Effector CD4-positive, alpha-beta T cell (primary cell): ENCODE measurements around the gene PIK3C2A.

Experiments used
- DNase-seq: peaks from one replicate; pipeline ENCODE4 v3.0.0-alpha.2; 2020

PIK3C2A gene

DNA sequence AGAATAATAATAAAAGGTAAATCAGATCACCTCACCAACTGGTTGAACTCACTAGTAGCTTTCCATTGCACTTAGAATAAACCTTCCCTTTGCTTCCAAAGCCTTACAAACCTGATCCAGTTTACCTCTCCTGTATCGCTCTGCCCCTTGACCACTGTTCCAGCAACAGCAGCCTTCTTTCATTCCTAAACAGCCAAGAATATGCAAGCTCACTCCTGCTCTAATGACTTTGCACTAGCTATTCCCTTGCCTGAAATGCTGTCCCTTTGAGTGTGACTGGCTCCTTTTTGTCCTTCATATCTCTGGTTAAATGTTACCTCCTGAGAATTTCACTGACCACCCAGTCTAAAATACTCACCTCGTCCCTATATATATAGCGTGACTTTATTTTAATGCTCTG, 9.6 kb upstream of the PIK3C2A start:
- DNase-seq = no peak

DNA sequence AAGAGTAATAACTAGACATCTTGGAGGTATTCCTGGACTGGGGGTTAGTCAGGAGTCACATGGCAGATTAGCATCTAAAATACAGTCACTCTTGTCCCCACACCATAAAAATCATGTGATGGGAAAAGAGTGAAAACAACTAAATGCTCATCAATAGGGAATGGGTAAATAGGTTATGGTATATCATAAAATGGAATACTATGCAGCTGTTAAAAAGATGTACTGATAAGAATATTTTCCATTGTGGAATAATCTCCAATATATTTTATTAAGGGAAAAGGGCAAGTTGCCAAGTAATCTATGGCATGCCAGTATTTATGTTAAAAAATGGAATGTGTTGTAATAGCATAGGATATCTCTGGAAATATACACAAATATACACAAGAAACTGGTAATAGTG, 6.6 kb upstream of the PIK3C2A start:
- no peak for DNase-seq

DNA sequence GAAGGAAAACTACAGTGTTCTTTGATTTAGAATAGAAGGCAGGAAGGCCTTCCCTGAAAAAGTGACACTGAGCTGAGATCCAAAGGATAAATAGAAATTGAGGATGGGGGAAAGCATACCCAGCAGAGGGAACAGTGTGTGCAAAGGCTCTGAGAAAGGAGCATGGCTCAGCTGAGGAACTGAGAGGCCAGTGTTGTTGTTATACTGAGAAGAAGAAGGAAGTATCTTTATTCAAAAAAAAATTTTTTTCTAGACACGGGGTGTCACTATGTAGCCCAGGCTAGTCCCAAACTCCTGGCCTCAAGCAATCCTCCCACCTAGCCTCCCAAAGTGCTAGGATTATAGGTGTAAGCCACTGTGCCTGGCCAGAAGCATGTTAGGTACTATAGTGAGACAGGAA, 3.5 kb upstream of the PIK3C2A start:
- no peak for DNase-seq

DNA sequence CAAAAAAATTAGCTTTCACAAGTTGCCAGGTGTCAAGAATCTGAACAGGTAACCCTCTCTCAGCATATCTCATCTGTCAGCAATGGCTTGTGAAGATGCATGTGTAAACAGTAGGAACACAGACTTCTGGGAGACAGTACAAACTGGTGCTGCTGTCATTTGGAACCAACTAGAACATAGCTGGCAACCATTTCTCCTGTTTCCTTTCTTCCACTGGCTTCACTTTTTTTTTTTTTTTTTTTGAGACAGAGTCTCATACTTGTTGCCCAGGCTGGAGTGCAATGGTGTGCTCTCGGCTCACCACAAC, 2.1 kb upstream of the PIK3C2A start:
- no peak for DNase-seq

DNA sequence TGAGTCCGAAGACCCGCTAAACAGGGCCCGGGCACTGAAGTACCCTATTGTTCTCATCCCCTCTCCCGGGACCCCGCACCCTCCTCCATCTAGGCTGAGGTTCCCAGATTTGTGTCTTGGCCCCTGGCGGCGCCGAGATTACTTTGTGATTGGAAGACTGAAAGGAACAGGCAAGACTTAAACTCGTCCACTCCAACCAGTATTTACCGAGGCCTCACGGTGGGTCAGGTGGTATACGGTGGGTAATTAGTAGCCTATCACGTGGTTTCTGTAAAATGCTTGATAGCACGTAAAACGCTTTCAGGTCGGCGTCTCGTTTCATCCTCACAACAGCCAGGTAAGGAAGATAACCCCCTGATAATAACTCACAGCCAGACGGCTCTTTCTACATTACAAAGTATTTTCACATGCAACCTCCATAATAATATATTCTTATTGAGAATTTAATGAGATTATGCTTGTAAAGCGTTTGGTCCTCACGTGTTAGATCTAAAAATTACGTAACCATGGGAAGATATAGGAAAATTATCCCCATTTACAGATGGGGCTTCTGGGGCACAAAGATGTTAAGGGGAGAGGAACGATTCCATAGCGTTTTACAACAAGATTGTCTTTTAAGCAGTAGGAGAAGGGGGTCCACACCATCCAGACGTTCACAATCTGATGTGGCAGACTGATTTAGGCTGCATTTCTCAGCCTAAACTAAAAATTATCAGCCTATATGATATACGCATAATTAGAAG, 642 bp upstream of the PIK3C2A start:
- DNase-seq = peak; percentile 22

DNA sequence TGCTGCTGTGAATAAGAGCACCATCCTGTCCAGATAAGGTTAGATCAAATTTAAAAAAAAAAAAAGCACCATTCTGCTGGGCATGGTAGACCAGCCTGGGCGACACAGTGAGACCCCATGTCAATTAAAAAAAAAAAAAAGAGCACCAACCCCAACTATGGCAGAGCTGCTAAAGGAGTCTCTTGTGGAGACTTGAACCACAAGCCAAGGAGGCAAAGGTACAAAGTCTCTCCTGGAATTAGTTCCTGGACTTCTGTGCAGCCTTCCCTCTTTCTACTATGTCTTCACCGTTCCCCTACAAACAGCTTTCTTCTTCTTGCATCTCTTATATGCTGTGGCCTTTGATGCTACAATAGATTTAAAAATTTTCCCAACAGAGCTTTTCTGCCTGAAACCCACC, 1.3 kb downstream of the PIK3C2A start:
- DNase-seq = no peak

DNA sequence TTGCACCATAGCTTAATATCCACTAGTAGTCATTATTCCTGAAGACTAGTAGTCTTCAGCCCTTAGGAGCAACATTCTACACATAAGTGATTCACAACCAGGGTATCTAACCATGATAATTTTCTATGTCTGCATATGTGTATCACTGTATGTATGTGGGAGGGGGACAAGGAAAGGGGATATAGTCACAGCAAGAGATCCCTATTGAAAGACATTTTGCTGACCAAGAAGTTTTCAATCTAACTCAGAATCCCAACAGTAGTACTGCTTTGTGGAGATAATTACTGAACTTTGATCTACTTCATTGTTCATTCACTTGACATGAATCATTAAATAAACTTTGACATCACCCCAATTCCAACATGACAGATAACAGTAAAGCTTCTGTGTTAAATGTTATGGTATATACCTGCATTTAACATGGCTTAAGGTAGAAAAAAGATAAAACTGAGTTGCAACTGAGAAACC, 10.3 kb downstream of the PIK3C2A start:
- no peak for DNase-seq

DNA sequence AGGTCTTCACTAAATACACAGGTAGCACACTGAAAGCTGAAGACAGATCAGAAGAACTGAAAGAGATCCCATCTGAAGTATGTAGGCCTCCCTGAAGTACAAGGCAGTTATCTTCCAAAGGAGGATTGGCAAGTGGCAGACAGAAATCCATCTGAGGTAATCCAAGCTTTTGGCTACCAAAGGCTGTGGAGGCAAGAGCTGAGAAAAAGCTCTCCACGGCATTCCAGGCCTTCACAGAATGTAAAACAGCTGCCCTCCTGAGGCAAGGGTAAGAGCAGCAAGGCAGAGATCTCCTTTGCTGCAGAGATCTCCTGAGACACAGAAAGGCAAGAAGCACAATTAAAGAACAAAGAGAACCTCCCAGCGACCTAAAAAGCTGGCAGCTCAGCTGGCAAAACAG, 19.1 kb downstream of the PIK3C2A start:
- DNase-seq = no peak

DNA sequence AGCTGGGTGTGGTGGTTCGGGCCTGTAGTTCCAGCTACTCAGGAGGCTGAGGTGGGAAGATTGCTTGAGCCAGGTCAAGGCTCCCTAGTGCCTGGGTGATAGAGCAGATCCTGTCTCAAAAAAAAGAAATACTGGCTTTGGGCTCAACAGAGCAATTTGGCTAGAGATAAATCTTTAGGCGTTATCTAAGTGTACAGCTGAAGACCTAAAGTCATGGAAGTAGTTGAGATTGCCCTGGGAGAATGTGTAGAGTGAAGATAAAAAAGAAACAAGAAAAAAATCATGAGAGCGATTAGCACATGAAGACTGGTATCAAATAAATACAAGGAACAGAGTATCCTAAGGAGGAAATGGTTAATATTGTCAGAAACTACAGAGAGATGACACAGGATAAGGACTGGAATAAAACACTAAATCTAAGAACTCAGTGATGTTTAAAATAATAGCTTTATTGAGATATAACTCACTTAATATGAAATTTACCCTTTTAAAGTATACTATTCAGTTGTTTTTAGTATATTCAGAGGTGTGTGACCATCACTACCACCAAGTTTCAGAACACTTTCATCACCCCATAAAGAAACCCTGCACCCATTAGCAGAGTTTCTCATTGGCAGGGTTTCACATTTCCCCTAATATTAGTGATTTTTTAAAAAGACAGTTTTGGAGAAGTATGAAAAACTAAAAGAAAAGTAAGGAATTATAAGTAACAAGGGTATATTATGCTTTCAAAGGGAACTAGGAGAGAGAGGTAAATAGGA, 20.7 kb downstream of the PIK3C2A start:
- DNase-seq = no peak

DNA sequence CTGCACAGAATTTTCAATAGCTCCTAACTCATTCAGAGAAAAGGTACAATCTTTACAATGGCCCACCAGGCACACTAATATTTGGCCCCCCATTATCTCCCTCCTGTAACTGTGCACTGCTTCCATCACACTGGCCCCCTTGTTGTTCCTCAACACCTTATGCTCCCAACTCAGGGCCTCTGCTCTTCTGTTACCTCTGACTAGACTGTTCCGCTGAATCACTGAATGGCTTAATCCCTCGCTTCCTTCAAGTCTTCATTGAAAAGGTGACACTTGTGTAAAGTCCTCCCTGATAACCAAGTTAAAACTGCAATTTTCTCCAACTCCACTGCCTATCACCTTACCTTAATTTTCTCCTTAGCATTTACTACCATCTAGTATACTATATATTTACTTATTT, 21.8 kb downstream of the PIK3C2A start:
- no peak for DNase-seq

DNA sequence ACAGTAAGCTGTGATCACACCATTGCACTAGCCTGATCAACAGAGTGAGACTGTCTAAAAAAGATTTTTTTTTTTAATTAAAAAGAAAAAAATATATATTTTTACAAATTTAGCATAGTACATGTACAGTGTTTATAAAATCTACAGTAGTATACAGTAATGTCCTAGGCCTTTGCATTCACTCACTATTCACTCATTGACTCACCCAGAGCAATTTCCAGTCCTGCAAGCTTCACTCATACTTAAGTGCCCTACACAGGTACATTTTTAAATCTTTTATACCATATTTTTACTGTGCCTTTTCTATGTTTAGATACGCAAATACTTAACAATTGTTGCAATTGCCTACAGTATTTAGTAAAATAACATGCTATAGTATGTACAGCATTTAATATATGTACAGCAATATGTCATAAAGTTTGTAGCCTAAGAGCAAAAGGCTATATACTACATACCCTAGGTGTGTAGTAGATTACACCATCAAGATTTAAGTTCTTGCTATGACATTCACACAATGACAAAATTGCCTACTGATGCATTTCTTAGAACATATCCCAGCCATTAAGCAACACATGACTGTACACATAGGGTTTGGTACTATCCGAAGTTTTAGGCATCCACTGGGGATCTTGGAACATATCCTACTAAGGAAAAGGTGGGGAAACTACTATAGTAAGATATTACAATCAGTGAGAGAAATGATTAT, 22.8 kb downstream of the PIK3C2A start:
- DNase-seq = no peak

DNA sequence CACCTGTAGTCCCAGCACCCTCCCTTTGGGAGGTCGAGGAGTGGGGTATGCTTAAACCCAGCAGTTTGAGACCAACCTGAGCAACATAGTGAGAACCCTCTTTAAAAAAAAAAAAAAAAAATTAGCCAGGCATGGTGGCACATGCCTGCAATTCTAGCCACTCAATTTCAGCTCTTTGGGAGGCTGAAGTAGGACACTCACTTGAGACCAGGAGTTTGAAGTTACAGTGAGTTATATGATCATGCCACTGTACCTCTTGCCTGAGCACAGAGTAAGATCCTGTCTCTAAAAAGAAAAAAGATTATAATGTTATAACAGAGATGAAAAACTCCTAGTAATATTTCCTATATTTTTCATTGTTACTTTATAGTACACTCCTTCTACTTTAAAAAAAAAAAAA, 23.9 kb downstream of the PIK3C2A start:
- DNase-seq = no peak

DNA sequence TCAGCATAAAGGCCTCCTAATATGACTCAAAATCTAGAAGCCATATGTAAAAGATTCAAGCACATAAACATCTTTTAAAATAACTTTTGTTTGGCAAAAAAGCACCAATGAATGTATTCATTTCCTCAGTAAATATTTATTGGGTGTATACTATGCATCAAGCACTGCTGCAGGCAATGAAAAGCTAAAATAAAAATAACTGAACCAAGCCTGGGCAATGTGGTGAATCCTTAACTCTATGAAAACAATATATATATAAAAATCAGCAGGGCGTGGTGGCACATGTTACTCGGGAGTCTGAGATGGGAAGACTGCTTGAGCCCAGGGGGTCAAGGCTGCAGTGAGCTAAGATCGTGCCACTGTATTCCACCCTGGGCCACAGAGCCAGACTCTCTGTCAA, 27.8 kb downstream of the PIK3C2A start:
- no peak for DNase-seq

DNA sequence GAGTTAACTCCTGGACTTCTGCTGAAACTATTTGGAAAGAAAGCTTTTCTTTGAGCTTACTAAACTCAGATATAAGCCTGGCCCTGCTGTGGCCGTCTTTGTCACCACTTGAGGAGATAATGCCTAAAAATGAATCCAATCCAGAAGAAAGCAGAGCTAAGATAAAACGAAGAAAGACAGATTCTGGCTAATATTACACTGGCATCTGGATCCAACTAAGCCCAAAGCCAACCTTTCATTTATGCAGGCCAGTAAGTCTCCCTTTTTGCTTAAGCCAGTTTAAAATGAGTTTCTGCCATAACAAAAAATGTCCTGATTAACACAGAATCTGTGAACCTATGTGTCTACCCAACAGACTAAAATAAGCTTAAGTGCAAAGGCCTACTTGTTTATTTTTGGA, 34.5 kb downstream of the PIK3C2A start:
- no peak for DNase-seq

DNA sequence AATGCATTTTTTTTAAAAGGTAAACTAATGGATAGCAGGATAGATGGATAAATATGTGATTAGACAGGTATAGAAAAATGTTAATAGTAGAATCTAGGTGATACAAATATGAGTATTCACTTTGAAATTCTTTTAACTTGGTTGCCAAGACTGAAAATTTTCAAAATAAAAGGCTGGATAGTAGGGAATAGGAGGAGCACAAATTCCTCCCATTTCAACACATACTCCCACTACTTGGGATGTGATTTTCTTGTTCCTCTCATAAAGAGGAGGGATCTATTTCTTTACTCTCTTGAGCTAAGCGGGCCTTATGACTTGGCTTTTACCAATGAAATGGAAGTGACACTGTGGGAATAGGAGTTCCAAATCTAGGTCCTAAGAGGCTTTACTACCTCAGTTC, 35.9 kb downstream of the PIK3C2A start:
- DNase-seq = no peak

DNA sequence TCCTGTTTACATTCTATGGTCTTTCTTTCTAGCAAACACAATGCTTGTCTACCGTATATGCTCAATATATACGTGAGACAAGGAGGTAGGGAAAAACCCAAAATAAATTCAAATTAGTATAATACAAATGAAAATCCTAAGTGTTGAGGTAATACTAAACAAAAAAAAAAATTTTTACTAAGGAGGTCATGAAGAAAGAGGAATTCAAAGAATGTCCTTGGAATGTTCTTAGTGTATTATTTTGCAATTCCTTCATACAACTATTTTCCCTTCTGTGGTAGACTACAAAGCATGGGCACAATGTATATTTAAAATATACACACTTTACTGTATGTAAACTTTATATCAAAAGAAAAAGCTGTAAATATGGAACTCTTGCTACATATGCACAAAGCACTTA, 36.4 kb downstream of the PIK3C2A start:
- DNase-seq = no peak

DNA sequence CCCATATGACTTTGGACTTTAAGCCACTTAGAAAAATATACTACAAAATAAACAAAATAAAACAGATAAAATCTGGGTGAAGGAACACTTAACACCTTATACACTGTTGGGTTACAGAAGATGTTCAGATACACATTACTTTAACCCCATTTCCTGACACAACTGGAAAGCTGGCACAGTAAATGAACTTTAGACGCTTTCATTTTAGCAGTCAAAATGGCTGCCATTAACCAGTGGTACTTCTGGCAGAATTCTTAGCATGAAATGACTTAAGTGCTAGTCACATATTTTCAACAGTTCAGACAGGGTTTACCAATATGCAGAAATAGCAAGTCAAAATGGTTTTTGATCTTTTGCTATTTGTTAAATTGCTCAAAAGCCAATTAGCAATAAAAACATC, 37.9 kb downstream of the PIK3C2A start:
- no peak for DNase-seq

DNA sequence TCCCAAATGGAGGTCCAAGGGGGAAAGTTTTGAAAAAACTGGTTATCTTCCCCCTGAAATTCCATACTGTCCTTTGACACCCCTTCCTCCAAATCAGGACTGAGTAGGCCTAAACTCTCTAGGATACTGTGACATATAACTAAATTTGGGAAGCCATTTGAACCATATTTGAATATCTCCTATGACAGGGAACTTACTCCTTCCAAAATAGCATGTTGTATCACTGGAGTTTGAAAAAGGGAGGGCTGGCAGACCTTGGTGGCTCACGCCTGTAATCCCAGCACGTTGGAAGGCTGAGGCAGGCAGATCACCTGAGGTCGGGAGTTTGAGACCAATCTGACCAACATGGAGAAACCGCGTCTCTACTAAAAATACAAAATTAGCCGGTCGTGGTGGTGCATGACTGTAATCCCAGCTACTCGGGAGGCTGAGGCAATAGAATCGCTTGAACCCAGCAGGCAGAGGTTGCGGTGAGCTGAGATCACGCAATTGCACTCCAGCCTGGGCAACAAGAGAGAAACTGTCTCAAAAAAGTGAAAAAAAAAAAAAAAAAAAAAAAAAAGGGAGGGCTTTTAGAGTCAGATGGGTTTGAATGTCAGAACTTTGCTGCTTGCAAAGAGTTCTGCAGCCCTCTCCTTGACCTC, 42.4 kb downstream of the PIK3C2A start:
- no peak for DNase-seq

DNA sequence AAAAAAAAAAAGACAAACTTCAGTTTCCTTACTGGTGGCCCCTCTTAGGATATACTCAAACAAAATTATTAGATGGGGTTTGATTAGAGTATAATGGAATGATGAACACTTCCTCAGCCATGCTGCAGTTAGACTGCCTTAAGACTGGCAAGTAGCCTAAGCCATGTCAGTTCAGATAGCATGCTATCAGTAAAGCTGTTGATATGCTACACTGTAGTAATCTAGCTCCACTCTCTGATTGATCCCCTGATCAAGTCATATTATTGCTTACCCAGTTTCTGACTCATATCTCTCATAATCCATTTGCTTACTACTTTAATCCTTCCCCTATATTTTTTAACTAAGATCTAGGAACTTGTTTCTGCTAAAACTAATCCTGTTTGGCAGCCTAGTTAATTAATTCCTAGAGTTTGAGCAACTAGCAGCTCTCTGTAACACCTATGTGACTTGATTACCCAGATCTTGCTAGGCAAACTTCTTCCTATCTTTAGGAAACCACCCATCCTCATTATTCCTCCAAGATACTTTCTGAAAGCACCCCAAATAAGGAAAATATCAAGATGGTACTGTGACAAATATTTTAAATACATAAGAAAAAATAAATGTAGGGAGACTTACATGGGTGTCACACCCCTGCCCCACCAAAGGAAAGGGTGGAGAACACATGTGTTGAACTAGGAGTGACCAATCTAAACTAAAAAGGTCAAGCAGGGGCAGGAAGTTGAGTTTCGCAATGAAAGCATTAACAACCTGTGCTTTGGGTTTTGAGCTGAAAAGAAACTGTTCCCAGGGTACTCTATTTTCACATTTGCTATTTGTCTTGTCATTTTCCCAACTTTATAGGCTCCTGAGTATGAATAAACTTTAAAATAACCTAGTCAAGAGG, 43.2 kb downstream of the PIK3C2A start:
- DNase-seq = no peak

DNA sequence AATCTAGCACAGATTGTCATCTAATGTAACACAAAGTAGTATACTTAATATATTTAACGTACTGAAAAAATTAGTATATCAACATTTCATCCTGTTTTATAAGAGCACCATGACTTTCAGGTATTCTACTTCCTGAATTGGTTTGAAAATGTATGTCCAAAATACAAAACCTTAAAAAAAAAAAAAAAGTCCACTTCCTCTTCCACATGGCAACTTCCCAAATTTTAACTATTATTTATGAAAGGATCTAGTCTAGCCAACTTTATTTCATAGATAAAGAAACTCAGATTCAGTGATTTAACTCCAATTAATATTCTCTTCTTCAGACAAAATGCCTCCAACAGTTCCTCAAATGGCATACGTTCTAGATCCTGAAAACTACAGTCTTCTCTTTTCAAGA, 44.0 kb downstream of the PIK3C2A start:
- no peak for DNase-seq

DNA sequence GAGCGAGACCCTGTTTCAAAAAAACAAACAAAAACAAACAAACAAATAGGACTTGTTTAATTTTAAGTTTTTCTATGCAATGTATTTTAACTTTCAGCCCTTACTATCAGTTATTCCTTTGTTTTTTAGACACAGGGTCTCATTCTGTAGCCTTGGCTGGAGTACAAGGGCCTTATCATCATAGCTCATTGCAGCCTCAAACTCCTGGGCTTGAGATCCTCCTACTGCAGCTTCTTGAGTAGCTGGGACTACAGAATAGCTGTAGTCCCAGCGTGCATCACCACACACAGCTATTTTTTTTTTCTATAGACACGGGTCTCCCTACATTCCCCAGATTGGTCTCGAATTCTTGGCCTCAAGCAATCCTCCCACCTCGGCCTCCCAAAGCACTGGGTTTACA, 44.5 kb downstream of the PIK3C2A start:
- DNase-seq = no peak

DNA sequence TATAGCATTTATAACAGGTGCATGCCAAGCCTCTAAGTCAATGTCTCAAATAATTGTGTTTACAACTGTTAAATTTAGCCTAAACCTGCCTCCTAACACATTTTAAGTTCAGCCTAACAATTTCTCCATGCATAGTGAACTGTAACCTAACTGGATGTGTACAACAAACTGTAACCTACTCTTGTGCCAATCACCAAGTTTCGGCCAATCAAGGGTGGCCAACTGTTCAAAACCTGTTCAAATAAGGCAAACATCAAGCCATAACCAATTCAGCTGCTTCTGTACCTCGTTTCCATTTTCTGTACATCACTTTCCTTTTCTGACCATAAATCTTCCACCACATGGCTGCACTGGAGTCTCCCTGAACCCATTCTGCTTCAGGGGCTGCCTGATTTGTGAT, 45.4 kb downstream of the PIK3C2A start:
- DNase-seq = no peak

DNA sequence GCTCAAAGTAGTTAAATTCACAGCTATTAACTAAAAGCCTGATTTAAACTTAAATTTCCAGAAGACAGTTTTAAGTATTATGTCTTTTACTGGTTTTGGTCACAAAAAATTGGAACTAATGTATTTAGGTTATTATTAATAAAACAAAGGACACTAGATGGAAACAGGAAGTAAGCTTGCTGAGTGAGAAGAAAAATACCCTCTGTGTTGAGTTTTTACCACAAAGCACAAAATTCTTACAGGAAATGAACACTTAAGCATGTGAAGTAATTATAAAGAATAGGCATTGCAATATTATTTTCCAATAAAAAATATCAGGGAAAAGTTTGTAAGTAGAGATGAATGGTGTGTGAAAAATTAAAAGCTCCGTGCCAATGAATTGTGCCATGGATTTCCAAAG, 46.3 kb downstream of the PIK3C2A start:
- no peak for DNase-seq
